Testis (tissue), 2 donors: ENCODE data around the gene ZNF800.

ENCODE experiments used
- CTCF ChIP-seq, 3 experiments: fragments of 450-650 bp in 2 of 3; fragments of 200-600 bp in 1 of 3; sonication (generic) in 1 of 3; IDR thresholded peaks; one replicate each; pipeline ENCODE4 v1.5.1; 2016 to 2019; ENCODE audit warnings: antibody characterized with exemption in 3 of 3, mild to moderate bottlenecking in 2 of 3, moderate library complexity in 1 of 3
- POLR2A ChIP-seq: fragments of 450-650 bp; IDR thresholded peaks from one replicate; pipeline ENCODE4 v1.6.1; 2017; ENCODE audit warnings: antibody characterized with exemption, mild to moderate bottlenecking, moderate library complexity

- TF ChIP-seq CTCF (IDR thresholded peaks at IDR 0.05) (no peak), POLR2A (no peak)
These were observed 49.9 kb downstream of the ZNF800 start for GRCh38 chr7:127342596-127342995.
